GM10266 (cell line): Measurements from ENCODE around the gene TMEM182.

ENCODE experiments used
- DNase-seq: peaks from one replicate; pipeline ENCODE4 v3.0.0; 2012; ENCODE audit errors: extremely low spot score
- TF ChIP-seq, protein P1 (sequence below): IDR thresholded peaks from 2 replicates; pipeline ENCODE4 v1.5.1; 2012; ENCODE audit warnings: mild to moderate bottlenecking, low read depth; ENCODE audit not compliant: control insufficient read depth, insufficient read depth; ENCODE audit errors: missing control alignments

The TMEM182 gene

DNA sequence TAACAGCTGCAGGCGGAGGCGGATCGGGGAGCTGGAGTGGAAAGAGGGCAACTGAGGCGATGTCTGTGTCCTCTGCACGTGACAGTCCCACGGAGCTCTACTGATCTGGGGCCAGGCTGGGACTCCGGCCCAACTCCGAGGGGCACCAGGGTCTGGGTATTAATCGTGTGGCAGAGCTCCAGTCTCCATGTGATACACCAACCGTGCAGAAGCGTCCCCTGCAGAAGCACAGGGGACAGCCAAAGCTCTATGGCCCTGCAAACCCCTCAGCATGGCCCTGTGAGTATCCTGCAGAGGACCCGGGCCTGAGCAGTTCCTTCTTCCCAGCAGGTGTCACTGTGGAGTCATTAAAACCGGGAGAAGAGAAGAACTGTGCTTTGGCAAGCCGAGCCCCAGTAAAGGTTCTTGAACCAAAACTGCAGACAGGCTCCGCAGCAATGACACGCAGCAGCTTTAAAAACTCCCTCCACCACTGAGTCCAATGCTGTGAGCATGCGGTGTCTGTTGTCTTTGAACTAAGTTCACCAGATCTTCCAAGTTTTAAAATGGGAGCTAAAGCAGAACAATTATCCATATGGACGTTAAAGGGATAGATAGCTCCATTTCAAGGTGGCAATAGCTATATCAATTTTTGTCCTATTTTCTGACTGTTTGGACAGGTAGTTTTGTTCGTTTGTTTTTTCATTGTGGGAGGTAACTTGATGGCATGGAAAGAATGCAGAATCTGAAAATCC is 79.4 kb downstream of the TMEM182 start:
- DNase-seq = peak; percentile 44
- TF ChIP-seq, protein P1, sequence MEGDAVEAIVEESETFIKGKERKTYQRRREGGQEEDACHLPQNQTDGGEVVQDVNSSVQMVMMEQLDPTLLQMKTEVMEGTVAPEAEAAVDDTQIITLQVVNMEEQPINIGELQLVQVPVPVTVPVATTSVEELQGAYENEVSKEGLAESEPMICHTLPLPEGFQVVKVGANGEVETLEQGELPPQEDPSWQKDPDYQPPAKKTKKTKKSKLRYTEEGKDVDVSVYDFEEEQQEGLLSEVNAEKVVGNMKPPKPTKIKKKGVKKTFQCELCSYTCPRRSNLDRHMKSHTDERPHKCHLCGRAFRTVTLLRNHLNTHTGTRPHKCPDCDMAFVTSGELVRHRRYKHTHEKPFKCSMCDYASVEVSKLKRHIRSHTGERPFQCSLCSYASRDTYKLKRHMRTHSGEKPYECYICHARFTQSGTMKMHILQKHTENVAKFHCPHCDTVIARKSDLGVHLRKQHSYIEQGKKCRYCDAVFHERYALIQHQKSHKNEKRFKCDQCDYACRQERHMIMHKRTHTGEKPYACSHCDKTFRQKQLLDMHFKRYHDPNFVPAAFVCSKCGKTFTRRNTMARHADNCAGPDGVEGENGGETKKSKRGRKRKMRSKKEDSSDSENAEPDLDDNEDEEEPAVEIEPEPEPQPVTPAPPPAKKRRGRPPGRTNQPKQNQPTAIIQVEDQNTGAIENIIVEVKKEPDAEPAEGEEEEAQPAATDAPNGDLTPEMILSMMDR = peak; percentile 58

DNA sequence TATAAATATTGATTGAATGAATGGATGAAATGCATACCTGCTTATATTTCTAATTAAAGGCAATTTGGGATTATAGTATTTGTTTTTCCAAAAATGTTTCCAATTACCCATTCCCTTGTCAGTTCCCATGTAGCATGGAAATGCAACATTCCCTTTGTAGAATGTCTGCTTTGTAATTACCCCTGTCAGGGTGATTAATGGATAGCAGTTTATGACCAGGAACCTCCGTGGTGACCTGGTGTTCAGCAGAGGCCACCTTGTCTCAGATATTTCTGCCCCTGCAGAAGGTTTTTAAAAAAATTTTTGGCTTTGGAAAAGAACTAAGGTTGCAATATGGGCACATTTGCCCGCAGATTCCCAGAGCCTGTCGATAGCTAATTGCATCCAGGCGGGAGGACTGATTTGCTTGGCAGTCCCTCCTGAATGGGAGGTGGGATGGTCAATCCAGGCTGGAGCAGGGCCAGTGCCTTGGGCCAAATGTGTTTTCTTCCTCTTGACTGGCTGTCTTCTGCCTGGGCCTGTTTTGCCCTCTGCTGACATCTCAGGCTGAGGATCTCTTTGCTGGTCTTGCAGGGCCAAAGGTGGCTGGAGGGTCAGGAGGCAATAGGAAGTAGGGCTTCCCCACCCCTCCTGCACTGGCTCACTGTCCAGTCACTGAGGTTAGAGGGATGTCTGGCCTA is 82.1 kb downstream of the TMEM182 start:
- DNase-seq = no peak
- TF ChIP-seq, protein P1 = no peak

DNA sequence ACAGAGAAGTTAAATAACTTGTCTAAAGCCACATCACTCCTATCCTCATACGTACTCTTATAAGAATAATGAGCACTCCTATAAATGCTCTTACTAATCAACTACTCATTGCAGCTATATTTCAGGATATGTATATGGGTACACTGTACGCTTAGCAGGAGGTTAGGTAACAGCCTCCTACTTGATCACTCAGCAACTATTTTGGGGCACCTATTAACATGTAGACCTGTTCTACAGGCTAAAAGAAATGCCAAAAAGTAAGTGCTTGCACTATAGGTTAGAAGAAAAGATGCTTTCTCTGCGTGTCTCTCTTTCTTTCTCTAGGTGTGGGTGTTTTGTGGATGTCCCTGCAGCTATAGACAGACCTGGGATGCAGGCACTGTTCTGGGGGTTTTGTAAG is 83.1 kb downstream of the TMEM182 start:
- TF ChIP-seq, protein P1 = no peak
- DNase-seq = no peak

DNA sequence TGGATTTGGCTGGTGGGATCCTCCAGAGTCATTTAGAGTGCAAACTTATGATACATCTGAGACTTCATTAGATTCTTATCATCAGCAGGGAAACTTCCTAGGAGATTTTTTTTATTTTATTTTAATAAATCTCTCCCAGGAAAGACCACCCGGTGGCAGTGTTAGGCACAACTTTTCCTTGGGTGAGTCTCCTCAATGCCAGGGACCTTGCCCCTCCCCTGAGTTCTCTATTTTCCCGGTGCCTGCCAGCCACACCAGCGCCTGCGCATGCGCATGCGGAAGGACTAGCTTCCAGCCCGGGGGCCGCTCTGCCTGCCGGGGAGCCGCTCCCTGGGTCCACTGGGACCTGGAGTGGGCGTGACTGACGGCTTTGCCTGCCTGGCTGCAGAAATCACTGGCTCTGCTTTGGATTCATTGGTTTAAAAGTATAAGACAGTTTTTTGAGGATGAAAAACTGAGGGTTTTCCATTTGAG is 86.6 kb downstream of the TMEM182 start:
- DNase-seq = peak; percentile 19
- TF ChIP-seq, protein P1 = no peak

DNA sequence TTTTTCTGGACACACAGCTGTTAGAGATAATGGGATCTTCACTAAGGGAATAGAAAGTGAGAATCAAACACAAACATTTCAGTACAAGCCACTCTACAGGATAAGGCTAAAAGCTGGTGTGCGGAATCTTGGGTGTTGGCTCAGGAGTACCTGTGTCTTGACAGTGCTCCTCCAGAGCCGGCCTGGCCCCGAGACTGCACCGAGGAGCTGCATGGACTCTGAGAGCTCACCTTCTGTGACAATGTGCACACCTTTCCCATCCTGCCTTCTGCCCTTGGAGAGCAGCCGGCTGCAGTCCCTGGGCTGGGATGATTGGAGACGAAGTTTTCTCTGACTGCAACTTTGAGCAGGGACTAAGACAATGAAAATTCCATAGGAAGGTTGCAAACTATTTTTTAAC is 89.1 kb downstream of the TMEM182 start:
- DNase-seq = no peak
- TF ChIP-seq, protein P1 = no peak

DNA sequence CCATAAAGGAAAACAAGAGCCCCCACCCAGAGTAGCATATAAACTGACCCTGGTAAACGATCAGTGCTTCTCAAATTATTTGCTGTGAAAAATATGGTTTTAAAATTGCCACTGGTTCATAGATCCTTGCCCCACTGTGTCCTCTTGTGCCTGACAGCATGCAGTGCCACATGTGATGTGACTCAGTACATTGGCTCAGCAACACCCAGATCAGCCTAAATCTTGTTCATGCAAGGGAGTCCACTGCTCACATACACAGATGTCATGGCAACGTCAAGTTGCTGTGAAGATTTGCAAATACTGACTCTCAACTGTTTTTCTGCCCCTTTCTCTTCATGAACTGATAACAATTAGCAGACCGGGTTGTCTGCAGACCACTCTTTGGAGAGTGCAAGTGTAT is 91.0 kb downstream of the TMEM182 start:
- TF ChIP-seq, protein P1 = no peak
- DNase-seq = no peak
